SK-N-SH (cell line): ENCODE measurements around the gene CPEB3. TPM values are rescaled to one million over a fixed set of nuclear protein-coding genes. Genes with fewer than 3 reads are reported as not detected.

Source experiments
- CTCF ChIA-PET: fragments of 300-600, 350-600 bp; formaldehyde crosslinking; extraction: SDS; loops from one replicate; lab custom pipeline; 2021; lab: Yijun Ruan, JAX
- POLR2A ChIA-PET: fragments of 350-600 bp; sonication (Branson Sonifier 250); formaldehyde crosslinking; extraction: SDS; loops from one replicate; lab custom pipeline; 2020; ENCODE audit warnings: antibody characterized with exemption, inconsistent platforms; lab: Yijun Ruan, JAX
- DNase-seq: peaks from one replicate; pipeline ENCODE4 v3.0.0; 2012
- H2AFZ ChIP-seq: fragments of 200-600 bp; sonication (generic); 2 replicates; pipeline ENCODE4 v1.8.1; 2016; ENCODE audit warnings: antibody characterized with exemption, mild to moderate bottlenecking, low read depth
- H3F3A ChIP-seq: fragments of 200-600 bp; sonication (generic); replicated peaks from 2 replicates; pipeline ENCODE3; 2016; ENCODE audit warnings: antibody characterized with exemption, mild to moderate bottlenecking; ENCODE audit not compliant: insufficient read depth
- H3K27ac ChIP-seq, 2 experiments: fragments of 200-500 bp in 1 of 2; fragments of 200-600 bp in 1 of 2; sonication (Bioruptor generic) in 1 of 2; sonication (generic), shearing (Covaris generic) in 1 of 2; 2 replicates each; pipeline versions ENCODE4 v1.5.1 to v1.6.1; 2014 to 2016; ENCODE audit warnings: low read depth in 2 of 2, inconsistent platforms in 1 of 2, low read length in 1 of 2, mild to moderate bottlenecking in 1 of 2, mixed read lengths in 1 of 2
- H3K27me3 ChIP-seq: fragments of 200-600 bp; sonication (generic), shearing (Covaris generic); 2 replicates; pipeline ENCODE4 v1.6.1; 2016; ENCODE audit warnings: mixed run types; ENCODE audit not compliant: insufficient read depth
- H3K36me3 ChIP-seq, 2 experiments: fragments of 200-500 bp in 1 of 2; fragments of 200-600 bp in 1 of 2; sonication (Bioruptor generic) in 1 of 2; sonication (generic) in 1 of 2; replicated peaks in 1 of 2; 2 replicates each; pipeline versions ENCODE3 to v1.5.1; 2014 to 2016; ENCODE audit warnings: low read length in 1 of 2, mild to moderate bottlenecking in 1 of 2; ENCODE audit not compliant: insufficient read depth in 2 of 2, control insufficient read depth in 1 of 2
- H3K4me1 ChIP-seq, 2 experiments: fragments of 200-500 bp in 1 of 2; fragments of 200-600 bp in 1 of 2; sonication (Bioruptor generic) in 1 of 2; sonication (generic), shearing (Covaris generic) in 1 of 2; 2 replicates each; pipeline versions ENCODE4 v1.5.1 to v1.6.1; 2014 to 2016; ENCODE audit warnings: low read depth in 1 of 2, low read length in 1 of 2, mixed run types in 1 of 2; ENCODE audit not compliant: insufficient read depth in 2 of 2, control insufficient read depth in 1 of 2
- H3K4me2 ChIP-seq: fragments of 200-600 bp; sonication (generic), shearing (Covaris generic); 2 replicates; pipeline ENCODE4 v1.6.1; 2017; ENCODE audit warnings: mixed run types
- H3K4me3 ChIP-seq, 2 experiments: fragments of 200-500 bp in 1 of 2; fragments of 200-600 bp in 1 of 2; sonication (Bioruptor generic) in 1 of 2; sonication (generic), shearing (Covaris generic) in 1 of 2; 2 replicates each; pipeline versions ENCODE4 v1.5.1 to v1.8.1; 2014 to 2016; ENCODE audit warnings: low read depth in 2 of 2, inconsistent platforms in 1 of 2, low read length in 1 of 2, mild to moderate bottlenecking in 1 of 2, mixed read lengths in 1 of 2, moderate library complexity in 1 of 2
- H3K79me2 ChIP-seq: fragments of 200-600 bp; sonication (generic); 2 replicates; pipeline ENCODE4 v1.8.1; 2017; ENCODE audit warnings: mild to moderate bottlenecking; ENCODE audit not compliant: insufficient read depth
- H3K9ac ChIP-seq: fragments of 200-600 bp; sonication (generic); 2 replicates; pipeline ENCODE4 v1.6.1; 2017; ENCODE audit warnings: mixed run types
- H3K9me2 ChIP-seq: fragments of 200-600 bp; sonication (generic); 2 replicates; pipeline ENCODE4 v1.6.1; 2017; ENCODE audit warnings: mixed run types
- H3K9me3 ChIP-seq: fragments of 200-600 bp; sonication (generic); 2 replicates; pipeline ENCODE4 v1.6.1; 2017; ENCODE audit warnings: mixed run types, mild to moderate bottlenecking, moderate library complexity
- H4K20me1 ChIP-seq: fragments of 200-600 bp; sonication (generic); 2 replicates; pipeline ENCODE4 v1.6.1; 2017; ENCODE audit warnings: mild to moderate bottlenecking, mixed run types; ENCODE audit not compliant: insufficient read depth
- EP300 ChIP-seq, 2 experiments: IDR thresholded peaks; 2 replicates each; pipeline versions ENCODE4 v1.4.0 to v1.6.1; 2012; ENCODE audit warnings: borderline replicate concordance in 1 of 2, low read depth in 1 of 2, low read length in 1 of 2
- EZH2phosphoT487 ChIP-seq: fragments of 200-600 bp; sonication (generic); IDR thresholded peaks from 2 replicates; pipeline ENCODE4 v1.6.1; 2017; ENCODE audit warnings: low read depth, mixed run types, mild to moderate bottlenecking, antibody characterized with exemption, moderate library complexity, borderline replicate concordance
- FOSL2 ChIP-seq: IDR thresholded peaks from 2 replicates; pipeline ENCODE4 v1.4.0; 2012; ENCODE audit warnings: low read depth, mild to moderate bottlenecking, moderate library complexity, borderline replicate concordance
- FOXM1 ChIP-seq: IDR thresholded peaks from 2 replicates; pipeline ENCODE4 v1.4.0; 2012; ENCODE audit warnings: low read depth, mild to moderate bottlenecking
- GABPA ChIP-seq: IDR thresholded peaks from 2 replicates; pipeline ENCODE4 v1.4.0; 2012; ENCODE audit warnings: low read depth, mild to moderate bottlenecking
- JUND ChIP-seq: IDR thresholded peaks from 2 replicates; pipeline ENCODE4 v1.4.0; 2012
- MEF2A ChIP-seq: IDR thresholded peaks from 2 replicates; pipeline ENCODE4 v1.4.0; 2012; ENCODE audit warnings: low read depth, borderline replicate concordance
- RAD21 ChIP-seq: IDR thresholded peaks from 2 replicates; pipeline ENCODE4 v1.6.1; 2012; ENCODE audit warnings: mild to moderate bottlenecking, low read length
- REST ChIP-seq: IDR thresholded peaks from 2 replicates; pipeline ENCODE4 v1.6.1; 2012; ENCODE audit warnings: mild to moderate bottlenecking, low read depth, low read length, moderate library complexity
- RFX5 ChIP-seq: IDR thresholded peaks from 2 replicates; pipeline ENCODE4 v1.6.1; 2012; ENCODE audit warnings: mild to moderate bottlenecking, improper control_type of control experiment, low read length
- SIN3A ChIP-seq: IDR thresholded peaks from 2 replicates; pipeline ENCODE4 v1.6.1; 2012; ENCODE audit warnings: low read depth, mild to moderate bottlenecking, low read length, moderate library complexity, borderline replicate concordance
- TAF1 ChIP-seq: IDR thresholded peaks from 2 replicates; pipeline ENCODE4 v1.6.1; 2012; ENCODE audit warnings: low read depth, mild to moderate bottlenecking, low read length, moderate library complexity, borderline replicate concordance
- TEAD4 ChIP-seq: IDR thresholded peaks from 2 replicates; pipeline ENCODE4 v1.4.0; 2012; ENCODE audit warnings: mild to moderate bottlenecking, borderline replicate concordance; ENCODE audit not compliant: insufficient read depth
- USF1 ChIP-seq: IDR thresholded peaks from 2 replicates; pipeline ENCODE4 v1.4.0; 2012; ENCODE audit warnings: low read depth, borderline replicate concordance
- USF2 ChIP-seq: fragments of 150-350 bp; IDR thresholded peaks from 2 replicates; pipeline ENCODE4 v1.6.1; 2017; ENCODE audit warnings: antibody characterized with exemption, low read length, low read depth, borderline replicate concordance
- YY1 ChIP-seq: IDR thresholded peaks from 2 replicates; pipeline ENCODE4 v1.4.0; 2012; ENCODE audit warnings: low read depth, mild to moderate bottlenecking
- WGBS: methylation state at CpG from one replicate; pipeline ENCODE4 v1.1.6; 2017; ENCODE audit warnings: low lambda C conversion rate; 5-methylcytosine and 5-hydroxymethylcytosine counted together
- polyA plus RNA-seq, 3 experiments: library from polyadenylated mRNA; depleted of rRNA; stranded (reverse); fragments of >200 nt; gene quantifications; 2 replicates each; pipeline ENCODE4 v1.2.3, GENCODE V29; 2012
- TF ChIP-seq, protein P1 (sequence below): fragments of 150-350 bp; IDR thresholded peaks from 2 replicates; pipeline ENCODE4 v1.6.1; 2016; ENCODE audit warnings: mild to moderate bottlenecking, low read depth, low read length

CPEB3 gene
- polyA plus RNA-seq, 1 of the 3 experiments (the other 2 are of a cell fraction): 0.36 TPM

- H2AFZ ChIP-seq: no peak overlapping the region
- H3K27me3 ChIP-seq: no peaks in the 10 kb centered on the region
- CTCF ChIA-PET: interaction anchor here (2.0 kb wide), 1 partner anchor 13 kb away, joined by 4 read pairs; no protein-coding TSS in a partner anchor
- 81% methylated on average over 6 of the region's 6 CpGs for WGBS
- TF ChIP-seq SIN3A: no peak
- TF ChIP-seq, protein P1, sequence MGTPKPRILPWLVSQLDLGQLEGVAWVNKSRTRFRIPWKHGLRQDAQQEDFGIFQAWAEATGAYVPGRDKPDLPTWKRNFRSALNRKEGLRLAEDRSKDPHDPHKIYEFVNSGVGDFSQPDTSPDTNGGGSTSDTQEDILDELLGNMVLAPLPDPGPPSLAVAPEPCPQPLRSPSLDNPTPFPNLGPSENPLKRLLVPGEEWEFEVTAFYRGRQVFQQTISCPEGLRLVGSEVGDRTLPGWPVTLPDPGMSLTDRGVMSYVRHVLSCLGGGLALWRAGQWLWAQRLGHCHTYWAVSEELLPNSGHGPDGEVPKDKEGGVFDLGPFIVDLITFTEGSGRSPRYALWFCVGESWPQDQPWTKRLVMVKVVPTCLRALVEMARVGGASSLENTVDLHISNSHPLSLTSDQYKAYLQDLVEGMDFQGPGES: no peak
- TF ChIP-seq YY1: no peak
- TF ChIP-seq RAD21: no peak
- TF ChIP-seq RFX5: no peak
- no peak for TF ChIP-seq TAF1
- TF ChIP-seq TEAD4: no peak
- TF ChIP-seq REST: no peak
- no peak for TF ChIP-seq USF2
- 0 out of 2 replicates have a peak, but pooled peaks have one; percentile 5 for TF ChIP-seq FOSL2
- TF ChIP-seq FOXM1: no peak
- no peak for TF ChIP-seq USF1
- no peak for TF ChIP-seq EZH2phosphoT487
- TF ChIP-seq MEF2A: no peak
- 0 out of 2 replicates have a peak, but pooled peaks have one; percentile 9 for TF ChIP-seq JUND
- TF ChIP-seq GABPA: no peak
- TF ChIP-seq EP300 (IDR thresholded peaks at IDR 0.05; ENCODE audit: borderline replicate concordance in 1 of 2, low read depth in 1 of 2, low read length in 1 of 2): no peak
- TF ChIP-seq, all 33 proteins: peak for 2
- Histone ChIP-seq H3K27ac (no peak overlapping the region), H3K9me2 (no peaks in the 10 kb centered on the region), H3K4me2 (no peak overlapping the region), H4K20me1 (no peaks in the 10 kb centered on the region), H3F3A (peaks cover 8% of the 10 kb centered on the region), H3K9ac (no peak overlapping the region), H3K79me2 (no peaks in the 10 kb centered on the region), H3K4me3 (no peak overlapping the region), H3K4me1 (no peaks in the 10 kb centered on the region), H3K36me3 (peaks cover 0 to 5% of the 10 kb centered on the region in 2 experiments), H3K9me3 (no peaks in the 10 kb centered on the region)
- DNase-seq: no peak
- POLR2A ChIA-PET: interaction anchor here (0.6 kb wide), 1 partner anchor 446 kb away, joined by 3 read pairs; no protein-coding TSS in a partner anchor
Observed at GRCh38 chr10:92219559-92219958, 71.3 kb downstream of the CPEB3 start.
